Measurements from ENCODE around the gene PSMA7.
"Not testable (repeated sequence)": the region's sequence is repeated elsewhere in the genome, so short reads cannot be mapped to it uniquely, and the experiment has no call there.

Gene PSMA7

GRCh38 chr20:62151835-62152364 is 8.7 kb upstream of the PSMA7 start:
- DNase-seq: no peak

GRCh38 chr20:62151225-62151624 is 8.0 kb upstream of the PSMA7 start:
- no peak for DNase-seq

GRCh38 chr20:62150310-62150575 is 7.0 kb upstream of the PSMA7 start:
- DNase-seq: no peak

GRCh38 chr20:62149532-62150309 is 6.5 kb upstream of the PSMA7 start:
- no peak for DNase-seq

- no peak for DNase-seq
These were observed 5.7 kb upstream of the PSMA7 start for GRCh38 chr20:62148908-62149314.

GRCh38 chr20:62148383-62148782 is 5.2 kb upstream of the PSMA7 start:
- not testable (repeated sequence) for DNase-seq

GRCh38 chr20:62147528-62147927 is 4.3 kb upstream of the PSMA7 start:
- no peak for DNase-seq

GRCh38 chr20:62147125-62147524 is 3.9 kb upstream of the PSMA7 start:
- DNase-seq: no peak

- DNase-seq: no peak
These were observed 3.0 kb upstream of the PSMA7 start for GRCh38 chr20:62146019-62146755.

GRCh38 chr20:62145688-62146018 is 2.5 kb upstream of the PSMA7 start:
- no peak for DNase-seq

GRCh38 chr20:62143957-62144825 is 997 bp upstream of the PSMA7 start:
- peak; percentile 39 for DNase-seq

- no peak for DNase-seq
These were observed 728 bp downstream of the PSMA7 start for GRCh38 chr20:62142252-62143080.

GRCh38 chr20:62141397-62142251 is 1.6 kb downstream of the PSMA7 start:
- no peak for DNase-seq

- DNase-seq: no peak
These were observed 2.2 kb downstream of the PSMA7 start for GRCh38 chr20:62141043-62141396.

- no peak for DNase-seq
These were observed 3.6 kb downstream of the PSMA7 start for GRCh38 chr20:62139636-62140035.

GRCh38 chr20:62138912-62139311 is 4.3 kb downstream of the PSMA7 start:
- no peak for DNase-seq

GRCh38 chr20:62138204-62138543 is 5.0 kb downstream of the PSMA7 start:
- DNase-seq: no peak

- no peak for DNase-seq
These were observed 5.6 kb downstream of the PSMA7 start for GRCh38 chr20:62137478-62138203.

- no peak for DNase-seq
These were observed 6.2 kb downstream of the PSMA7 start for GRCh38 chr20:62137092-62137384.

- peak; percentile 76 for DNase-seq
These were observed 6.7 kb downstream of the PSMA7 start for GRCh38 chr20:62136283-62137091.
